Measurements from ENCODE around the gene SLC7A4. TPM values are rescaled to one million over a fixed set of nuclear protein-coding genes. Genes with fewer than 3 reads are reported as not detected.

SLC7A4 gene
- total RNA-seq, 1 donor from 2014 or later = 0.93 TPM

DNA sequence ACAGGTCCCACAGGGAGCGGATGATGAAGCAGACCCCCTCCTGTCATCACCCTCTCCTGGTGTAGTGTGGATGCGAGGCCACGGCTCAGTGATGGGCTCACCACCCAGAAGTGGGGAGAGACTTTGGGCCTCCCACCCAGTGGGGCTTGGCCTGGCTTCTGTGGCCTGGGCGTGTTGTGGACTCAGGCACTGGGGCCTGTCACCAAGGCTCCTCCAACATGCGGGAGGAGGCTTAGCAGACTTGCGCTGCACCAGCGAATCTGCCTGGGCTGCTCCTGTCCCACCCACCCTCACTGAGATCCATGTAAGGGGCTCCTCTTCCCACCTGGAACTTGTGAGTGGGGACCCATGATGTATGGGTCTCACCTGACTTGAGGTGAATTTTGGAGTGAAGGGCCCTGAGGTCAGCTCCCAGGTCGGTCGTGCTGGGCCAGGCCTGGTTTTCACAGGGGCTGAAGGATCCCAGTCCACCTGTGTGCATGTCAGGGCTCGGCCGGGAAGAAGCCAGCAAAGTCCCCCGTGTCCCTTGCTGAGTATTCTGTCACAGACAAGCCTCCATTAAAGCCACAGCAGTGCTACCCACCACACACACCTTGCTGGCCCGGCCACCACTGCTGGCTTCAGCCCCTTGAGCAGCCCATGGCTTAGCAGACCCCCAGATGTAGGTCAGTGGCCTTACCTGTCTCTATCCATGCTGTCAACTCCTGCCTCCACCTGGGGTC lies 34.7 kb downstream of the SLC7A4 start:
- no peak for DNase-seq (ENCODE audit: low read depth)
- no peak overlapping the region for H3K4me3 ChIP-seq (ENCODE audit: insufficient read depth, low read depth, low read length)
- H3K79me2 ChIP-seq (ENCODE audit: insufficient read depth, low read length) = peaks cover 27% of the 10 kb centered on the region
- H4K20me1 ChIP-seq (ENCODE audit: insufficient read depth, low read length) = peaks cover 27% of the 10 kb centered on the region
- H3K27me3 ChIP-seq (ENCODE audit: insufficient read depth, low read length) = no peaks in the 10 kb centered on the region
- no peak overlapping the region for H3K4me3 Mint-ChIP-seq (ENCODE audit: unreplicated experiment)
- no peak overlapping the region for H3K9ac ChIP-seq (ENCODE audit: low read length)
- H3K9me3 Mint-ChIP-seq (ENCODE audit: unreplicated experiment) = no peaks in the 10 kb centered on the region
- H3K4me2 ChIP-seq (ENCODE audit: low read length) = no peak overlapping the region
- peaks cover 3% of the 10 kb centered on the region for H3K36me3 Mint-ChIP-seq (ENCODE audit: low read depth, unreplicated experiment)
- H3K4me1 Mint-ChIP-seq (ENCODE audit: low read depth, unreplicated experiment) = no peaks in the 10 kb centered on the region
- no peaks in the 10 kb centered on the region for H3K27me3 Mint-ChIP-seq (ENCODE audit: low read depth, unreplicated experiment)
- no peak overlapping the region for H3K27ac Mint-ChIP-seq (ENCODE audit: unreplicated experiment)
- no peak for TF ChIP-seq CTCF (IDR thresholded peaks at IDR 0.05; ENCODE audit: insufficient read depth, low read depth, low read length)
- TF ChIP-seq EZH2 (IDR thresholded peaks at IDR 0.05; ENCODE audit: insufficient read depth, low read length) = no peak
- H2AFZ ChIP-seq (ENCODE audit: low read depth, low read length) = no peak overlapping the region
- no peak overlapping the region for H3K27ac ChIP-seq (ENCODE audit: low read depth, low read length)
- no peaks in the 10 kb centered on the region for H3K36me3 ChIP-seq (ENCODE audit: insufficient read depth, low read length)
- FAIRE-seq = no peak
- peaks cover 17% of the 10 kb centered on the region for H3K4me1 ChIP-seq (ENCODE audit: insufficient read depth, low read length)
- no peaks in the 10 kb centered on the region for H3K9me3 ChIP-seq (ENCODE audit: insufficient read depth, low read depth, low read length)

DNA sequence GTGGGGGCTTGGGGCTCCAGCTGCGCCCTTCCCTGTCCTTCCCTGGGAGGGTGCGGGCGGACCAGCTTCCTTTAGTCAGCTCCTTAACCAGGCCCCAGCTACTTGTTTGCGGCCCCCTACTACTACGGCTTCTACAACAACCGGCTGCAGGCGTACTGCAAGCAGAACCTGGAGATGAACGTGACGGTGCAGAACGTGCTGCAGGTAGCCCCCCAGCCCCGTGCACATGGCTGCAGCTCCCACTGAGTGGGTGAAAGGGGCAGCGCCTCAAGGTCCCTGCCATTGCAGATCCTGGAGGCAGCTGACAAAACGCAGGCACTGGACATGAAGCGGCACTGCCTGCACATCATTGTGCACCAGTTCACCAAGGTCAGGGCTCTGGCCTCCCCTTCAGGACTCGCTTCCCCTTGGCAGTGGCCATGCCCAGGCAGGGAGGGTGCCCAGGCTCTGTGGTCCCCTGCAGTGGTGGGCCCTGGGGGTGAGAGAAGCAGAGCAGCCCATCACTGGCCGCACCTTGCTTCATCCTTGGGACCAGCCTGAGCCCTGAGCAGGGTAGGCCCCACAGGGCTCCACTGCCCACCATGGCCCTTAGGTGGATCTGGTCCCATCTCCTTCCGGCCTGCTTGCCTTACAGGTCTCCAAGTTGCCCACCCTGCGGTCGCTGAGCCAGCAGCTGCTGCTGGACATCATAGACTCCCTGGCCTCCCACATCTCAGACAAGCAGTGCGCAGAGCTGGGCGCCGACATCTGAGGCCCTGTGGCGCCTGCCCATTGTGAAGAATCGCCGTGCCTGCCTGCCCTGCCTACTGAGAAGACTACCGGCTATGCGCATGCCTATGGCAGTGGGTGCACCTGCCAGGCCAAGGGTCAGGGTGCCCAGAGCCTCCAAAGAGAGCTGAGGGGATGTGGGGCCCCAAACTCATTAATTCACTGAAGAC lies 35.5 kb downstream of the SLC7A4 start:
- Mint-ChIP-seq H3K27me3 (ENCODE audit: low read depth, unreplicated experiment) (no peaks in the 10 kb centered on the region), H3K4me3 (ENCODE audit: unreplicated experiment) (no peak overlapping the region), H3K27ac (ENCODE audit: unreplicated experiment) (peak overlapping the region; percentile 18), H3K36me3 (ENCODE audit: low read depth, unreplicated experiment) (peaks cover 3% of the 10 kb centered on the region), H3K4me1 (ENCODE audit: low read depth, unreplicated experiment) (no peaks in the 10 kb centered on the region), H3K9me3 (ENCODE audit: unreplicated experiment) (no peaks in the 10 kb centered on the region)
- Histone ChIP-seq H3K4me3 (ENCODE audit: insufficient read depth, low read depth, low read length) (no peak overlapping the region), H3K79me2 (ENCODE audit: insufficient read depth, low read length) (peaks cover 24% of the 10 kb centered on the region), H3K9me3 (ENCODE audit: insufficient read depth, low read depth, low read length) (no peaks in the 10 kb centered on the region), H3K4me1 (ENCODE audit: insufficient read depth, low read length) (peaks cover 16% of the 10 kb centered on the region), H3K9ac (ENCODE audit: low read length) (no peak overlapping the region), H2AFZ (ENCODE audit: low read depth, low read length) (no peak overlapping the region), H3K27me3 (ENCODE audit: insufficient read depth, low read length) (no peaks in the 10 kb centered on the region), H3K4me2 (ENCODE audit: low read length) (no peak overlapping the region), H4K20me1 (ENCODE audit: insufficient read depth, low read length) (peaks cover 35% of the 10 kb centered on the region), H3K36me3 (ENCODE audit: insufficient read depth, low read length) (no peaks in the 10 kb centered on the region), H3K27ac (ENCODE audit: low read depth, low read length) (no peak overlapping the region)
- FAIRE-seq (no peak), DNase-seq (ENCODE audit: low read depth) (no peak)
- TF ChIP-seq CTCF (IDR thresholded peaks at IDR 0.05; ENCODE audit: insufficient read depth, low read depth, low read length) = no peak
- no peak for TF ChIP-seq EZH2 (IDR thresholded peaks at IDR 0.05; ENCODE audit: insufficient read depth, low read length)

Measured in astrocyte (in vitro differentiated cells and primary cell).